Activated naive CD8-positive, alpha-beta T cell (primary cell): ENCODE data around the gene NNT.
"Not testable (repeated sequence)": the region's sequence is repeated elsewhere in the genome, so short reads cannot be mapped to it uniquely, and the experiment has no call there.

Source experiments
- H3K27ac Mint-ChIP-seq: one replicate; pipeline ENCODE4 v1.8.0; 2021; ENCODE audit warnings: mixed read lengths
- H3K27me3 Mint-ChIP-seq: one replicate; pipeline ENCODE4 v1.8.0; 2021; ENCODE audit warnings: mixed read lengths
- H3K36me3 Mint-ChIP-seq: one replicate; pipeline ENCODE4 v1.8.0; 2021; ENCODE audit warnings: mixed read lengths
- H3K4me1 Mint-ChIP-seq: one replicate; pipeline ENCODE4 v1.8.0; 2021; ENCODE audit warnings: low read depth, mixed read lengths
- H3K4me3 Mint-ChIP-seq: one replicate; pipeline ENCODE4 v1.8.0; 2021; ENCODE audit warnings: mild to moderate bottlenecking, mixed read lengths
- H3K9me3 Mint-ChIP-seq: one replicate; pipeline ENCODE4 v1.8.0; 2021; ENCODE audit warnings: low read depth, mixed read lengths

Gene NNT

DNA sequence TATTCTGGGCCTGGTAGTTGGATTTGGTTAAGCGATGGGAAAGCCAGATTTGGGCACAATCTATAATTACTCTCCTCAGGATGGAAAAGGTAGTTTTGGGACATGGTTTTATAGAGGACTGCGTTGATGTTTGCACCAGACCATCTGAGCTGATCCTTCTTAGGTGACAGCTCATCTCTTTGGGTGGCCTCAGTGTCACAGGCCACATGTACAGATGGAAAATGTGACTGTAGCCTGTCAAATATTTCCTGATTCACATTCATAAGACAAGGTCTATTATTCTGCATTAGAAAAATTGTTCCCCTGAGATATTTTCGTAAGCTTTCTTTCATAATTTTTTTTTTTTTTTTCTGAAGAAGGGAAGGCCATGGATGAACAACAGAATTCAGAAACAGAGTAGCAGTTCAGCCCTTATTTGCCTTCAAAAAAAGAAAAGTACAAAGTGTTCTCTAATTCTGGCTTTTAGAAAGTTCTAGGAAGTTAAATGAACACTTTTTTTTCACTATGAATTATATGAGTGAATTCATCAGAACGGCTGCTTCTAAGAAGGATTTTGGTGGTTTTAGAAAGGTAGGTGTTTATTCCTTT lies 81.0 kb downstream of the NNT start:
- Mint-ChIP-seq H3K9me3 (peaks cover 3% of the 10 kb centered on the region), H3K27ac (no peak overlapping the region), H3K4me3 (no peak overlapping the region), H3K27me3 (no peaks in the 10 kb centered on the region), H3K36me3 (peaks cover 30% of the 10 kb centered on the region), H3K4me1 (peaks cover 7% of the 10 kb centered on the region)

DNA sequence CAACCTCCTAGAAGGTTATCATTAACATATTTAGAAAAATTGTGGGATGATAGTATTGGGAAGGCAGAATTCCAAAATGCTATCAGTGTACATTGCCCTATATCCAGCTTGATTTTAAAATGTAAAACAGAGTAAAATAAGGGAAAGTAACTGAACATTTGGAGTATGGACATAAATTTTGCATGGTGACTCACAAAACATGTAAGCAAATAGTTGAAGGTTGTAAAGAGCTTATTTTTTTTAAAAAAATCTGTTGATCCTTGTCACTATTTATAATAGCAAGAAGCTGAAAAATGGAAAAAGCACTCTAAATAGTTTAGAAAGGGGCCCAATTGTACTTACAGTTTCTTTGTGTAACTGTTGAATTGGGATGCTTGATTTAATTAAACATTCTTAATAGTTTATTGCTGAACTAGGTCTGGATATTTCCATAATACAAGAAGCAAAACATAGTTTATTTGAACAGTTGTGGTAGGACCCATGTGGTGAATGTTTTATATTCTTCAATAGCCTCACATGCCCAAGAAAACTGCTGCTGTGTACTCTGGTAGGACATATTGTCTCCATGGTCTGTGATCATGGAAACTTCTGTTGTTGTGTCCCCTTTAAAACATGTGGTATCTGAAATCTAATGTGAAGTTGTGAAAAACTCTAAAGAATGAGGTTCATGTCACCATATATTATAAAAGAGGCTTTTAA lies 82.4 kb downstream of the NNT start:
- peaks cover 9% of the 10 kb centered on the region for H3K9me3 Mint-ChIP-seq
- H3K27ac Mint-ChIP-seq = no peak overlapping the region
- H3K4me1 Mint-ChIP-seq = peaks cover 7% of the 10 kb centered on the region
- no peak overlapping the region for H3K4me3 Mint-ChIP-seq
- H3K27me3 Mint-ChIP-seq = no peaks in the 10 kb centered on the region
- peaks cover 40% of the 10 kb centered on the region for H3K36me3 Mint-ChIP-seq

DNA sequence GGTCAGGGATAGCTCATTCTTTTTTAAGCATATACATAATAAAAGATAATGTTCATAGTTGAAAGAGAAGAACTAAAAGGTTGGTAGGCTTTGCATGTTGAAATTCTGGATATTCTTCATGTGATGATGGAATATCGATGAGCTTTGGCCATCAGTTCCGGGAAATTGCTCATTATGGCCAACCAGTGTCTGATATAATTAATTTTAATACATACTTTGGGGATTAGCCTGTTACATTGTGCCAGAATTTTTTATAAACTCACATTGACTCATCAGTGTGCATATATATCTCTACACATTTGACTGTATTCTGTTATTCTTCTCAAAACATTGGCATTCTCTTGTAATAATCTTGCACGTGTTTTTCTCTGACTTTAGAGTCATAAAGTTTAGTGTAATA lies 84.3 kb downstream of the NNT start:
- H3K27me3 Mint-ChIP-seq = no peaks in the 10 kb centered on the region
- no peak overlapping the region for H3K27ac Mint-ChIP-seq
- peaks cover 9% of the 10 kb centered on the region for H3K9me3 Mint-ChIP-seq
- H3K4me1 Mint-ChIP-seq = peaks cover 9% of the 10 kb centered on the region
- peaks cover 41% of the 10 kb centered on the region for H3K36me3 Mint-ChIP-seq
- H3K4me3 Mint-ChIP-seq = no peak overlapping the region

DNA sequence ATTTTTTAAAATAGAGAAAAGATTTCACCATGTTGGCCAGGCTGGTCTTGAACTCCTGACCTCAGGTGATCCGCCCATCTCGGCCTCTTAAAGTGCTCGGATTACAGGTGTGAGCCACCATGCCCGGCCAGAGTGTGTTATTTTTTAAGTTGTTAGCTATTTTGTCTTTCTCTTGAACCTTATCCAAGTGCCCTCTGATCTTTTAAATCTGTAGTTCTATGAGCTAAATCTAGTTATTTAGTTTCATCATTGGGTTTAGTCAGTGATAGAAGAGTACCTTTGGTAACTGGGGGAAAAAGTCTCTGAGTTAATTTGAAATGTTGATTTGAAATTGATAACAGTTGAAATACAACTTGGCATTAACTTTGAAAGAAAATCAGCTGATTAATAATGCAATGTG lies 88.3 kb downstream of the NNT start:
- Mint-ChIP-seq H3K4me1 (peaks cover 4% of the 10 kb centered on the region), H3K9me3 (peaks cover 29% of the 10 kb centered on the region), H3K27me3 (no peaks in the 10 kb centered on the region), H3K27ac (no peak overlapping the region), H3K4me3 (no peak overlapping the region), H3K36me3 (peaks cover 63% of the 10 kb centered on the region)

DNA sequence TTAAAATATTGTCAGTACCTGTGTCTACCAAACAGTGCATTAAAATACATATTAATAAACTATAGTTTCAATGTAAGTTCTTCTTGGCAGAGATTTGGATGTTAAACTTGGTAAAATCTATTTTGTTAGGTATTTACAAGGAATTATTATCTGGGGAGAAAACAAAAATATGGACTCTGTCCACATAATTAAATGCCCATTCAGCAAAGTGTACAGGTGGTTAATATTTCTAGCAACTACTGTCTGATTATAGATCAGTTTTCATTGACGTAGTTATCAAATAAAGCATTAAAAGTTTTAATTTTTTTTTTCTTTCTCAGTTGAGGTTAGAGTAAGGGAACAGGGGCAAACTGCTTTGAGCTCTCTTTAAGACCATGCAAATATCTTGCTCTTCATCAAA lies 88.9 kb downstream of the NNT start:
- H3K4me1 Mint-ChIP-seq = peaks cover 4% of the 10 kb centered on the region
- no peaks in the 10 kb centered on the region for H3K27me3 Mint-ChIP-seq
- H3K27ac Mint-ChIP-seq = no peak overlapping the region
- H3K4me3 Mint-ChIP-seq = no peak overlapping the region
- H3K36me3 Mint-ChIP-seq = peaks cover 61% of the 10 kb centered on the region
- H3K9me3 Mint-ChIP-seq = peaks cover 29% of the 10 kb centered on the region

DNA sequence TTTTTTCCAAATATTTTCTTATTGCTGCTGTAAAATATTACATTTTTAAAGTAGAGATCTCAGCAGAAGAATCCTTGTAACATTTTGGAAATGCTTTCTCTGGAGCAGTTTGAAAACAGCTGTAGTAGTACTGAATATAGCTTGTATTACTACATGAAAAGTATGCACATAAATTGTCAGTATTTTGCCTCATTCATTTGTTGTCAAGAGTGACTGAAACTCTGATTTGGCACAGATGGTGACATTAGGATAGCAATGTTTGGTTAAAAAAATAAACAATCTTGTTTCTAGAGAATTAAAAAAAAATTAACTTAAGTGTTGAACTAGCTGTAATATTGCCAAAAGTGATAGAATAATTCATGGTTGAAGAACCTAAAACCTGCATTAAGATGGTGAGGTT lies 90.4 kb downstream of the NNT start:
- no peaks in the 10 kb centered on the region for H3K27me3 Mint-ChIP-seq
- peaks cover 5% of the 10 kb centered on the region for H3K4me1 Mint-ChIP-seq
- H3K4me3 Mint-ChIP-seq = no peak overlapping the region
- peaks cover 61% of the 10 kb centered on the region for H3K36me3 Mint-ChIP-seq
- no peak overlapping the region for H3K27ac Mint-ChIP-seq
- peaks cover 29% of the 10 kb centered on the region for H3K9me3 Mint-ChIP-seq

DNA sequence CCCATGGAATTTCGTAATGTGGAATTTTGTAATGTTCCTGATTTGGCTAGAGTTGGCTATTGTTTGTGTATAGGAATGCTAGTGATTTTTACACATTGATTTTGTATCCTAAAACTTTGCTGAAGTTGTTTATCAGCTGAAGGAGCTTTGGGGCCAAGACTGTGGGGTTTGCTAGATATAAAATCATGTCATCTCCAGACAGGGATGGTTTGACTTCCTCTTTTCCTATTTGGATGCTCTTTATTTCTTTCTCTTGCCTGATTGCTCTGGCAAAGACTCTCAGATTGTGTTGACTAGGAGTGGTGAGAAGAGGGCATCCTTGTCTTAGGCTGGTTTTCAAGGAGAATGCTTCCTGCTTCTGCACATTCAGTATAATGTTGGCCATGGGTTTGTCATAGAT lies 91.0 kb downstream of the NNT start:
- no peak overlapping the region for H3K4me3 Mint-ChIP-seq
- H3K27me3 Mint-ChIP-seq = no peaks in the 10 kb centered on the region
- H3K27ac Mint-ChIP-seq = no peak overlapping the region
- H3K9me3 Mint-ChIP-seq = peaks cover 26% of the 10 kb centered on the region
- H3K4me1 Mint-ChIP-seq = peaks cover 5% of the 10 kb centered on the region
- peaks cover 55% of the 10 kb centered on the region for H3K36me3 Mint-ChIP-seq

DNA sequence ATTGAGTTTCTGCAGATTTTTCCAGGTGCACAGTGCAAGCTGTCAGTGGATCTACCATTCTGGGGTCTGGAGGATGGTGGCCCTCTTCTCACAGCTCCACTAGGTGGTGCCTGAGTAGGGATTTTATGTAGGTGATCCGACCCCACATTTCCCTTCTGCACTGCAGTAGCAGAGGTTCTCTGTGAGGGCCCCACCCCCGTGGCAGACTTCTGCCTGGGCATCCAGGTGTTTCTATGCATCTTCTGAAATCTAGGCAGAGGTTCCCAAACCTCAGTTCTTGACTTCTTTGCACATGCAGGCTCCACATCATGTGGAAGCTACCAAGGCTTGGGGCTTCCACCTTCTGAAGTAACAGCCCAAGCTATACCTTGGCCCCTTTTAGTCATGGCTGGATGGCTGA lies 93.5 kb downstream of the NNT start:
- H3K4me3 Mint-ChIP-seq, H3K27ac Mint-ChIP-seq, H3K4me1 Mint-ChIP-seq, H3K27me3 Mint-ChIP-seq: not testable (repeated sequence)
- Mint-ChIP-seq H3K36me3 (peaks cover 48% of the 10 kb centered on the region), H3K9me3 (peaks cover 21% of the 10 kb centered on the region)

DNA sequence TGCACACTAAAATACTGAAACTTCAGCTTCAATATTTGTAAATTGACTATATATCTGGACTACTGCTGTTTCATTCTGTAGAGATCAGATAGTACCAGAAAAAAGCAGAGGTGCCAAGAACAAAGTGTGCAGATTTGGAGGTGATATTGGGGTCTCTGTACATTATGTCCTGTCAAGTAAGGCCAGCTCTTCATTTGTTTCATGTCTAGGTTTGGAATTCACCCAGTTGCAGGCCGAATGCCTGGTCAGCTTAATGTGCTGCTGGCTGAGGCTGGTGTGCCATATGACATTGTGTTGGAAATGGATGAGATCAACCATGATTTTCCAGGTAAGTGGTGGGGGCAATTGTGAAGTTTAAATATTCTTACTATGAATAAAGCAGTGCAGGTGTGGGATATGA lies 96.9 kb downstream of the NNT start:
- Mint-ChIP-seq H3K36me3 (peaks cover 51% of the 10 kb centered on the region), H3K4me3 (no peak overlapping the region), H3K4me1 (peaks cover 1% of the 10 kb centered on the region), H3K27ac (no peak overlapping the region), H3K27me3 (no peaks in the 10 kb centered on the region), H3K9me3 (peaks cover 11% of the 10 kb centered on the region)

DNA sequence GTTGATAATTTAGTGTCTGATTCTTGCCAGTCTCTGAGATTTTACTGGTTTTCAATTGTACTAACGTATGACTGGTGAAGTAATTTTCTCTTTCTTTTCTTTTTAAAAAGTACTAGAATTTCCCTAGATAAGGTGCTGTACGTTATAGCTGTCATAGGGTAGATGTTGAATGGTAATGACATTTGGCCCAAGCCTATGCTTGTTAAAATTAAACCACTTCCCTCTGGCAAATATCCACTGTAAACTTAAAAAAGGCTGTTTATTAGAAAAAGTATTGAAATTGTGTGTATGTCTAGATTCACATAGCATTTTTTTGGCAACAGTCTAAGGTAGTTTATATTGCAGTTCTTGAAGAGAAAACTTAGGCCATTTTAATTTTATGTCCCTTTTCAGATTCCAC lies 97.6 kb downstream of the NNT start:
- H3K4me1 Mint-ChIP-seq = peaks cover 1% of the 10 kb centered on the region
- no peak overlapping the region for H3K27ac Mint-ChIP-seq
- peaks cover 51% of the 10 kb centered on the region for H3K36me3 Mint-ChIP-seq
- no peak overlapping the region for H3K4me3 Mint-ChIP-seq
- peaks cover 4% of the 10 kb centered on the region for H3K9me3 Mint-ChIP-seq
- no peaks in the 10 kb centered on the region for H3K27me3 Mint-ChIP-seq

DNA sequence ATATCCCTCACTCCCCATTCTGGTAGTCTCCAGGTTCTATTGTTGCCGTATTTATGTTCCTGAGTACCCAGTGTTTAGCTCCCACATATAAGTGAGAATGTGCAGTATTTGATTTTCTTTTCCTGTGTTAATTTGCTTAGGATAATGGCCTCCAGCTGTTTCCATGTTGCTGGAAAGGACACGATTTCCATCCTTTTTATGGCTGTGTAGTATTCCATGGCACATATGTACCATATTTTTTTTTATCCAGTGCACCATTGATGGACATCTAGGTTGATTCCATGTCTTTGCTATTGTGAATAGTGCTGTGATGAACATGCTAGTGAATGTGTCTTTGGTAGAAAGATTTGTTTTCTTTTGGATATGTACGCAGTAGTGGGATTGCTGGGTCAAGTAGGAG lies 98.2 kb downstream of the NNT start:
- H3K27ac Mint-ChIP-seq = no peak overlapping the region
- no peaks in the 10 kb centered on the region for H3K27me3 Mint-ChIP-seq
- no peak overlapping the region for H3K4me3 Mint-ChIP-seq
- peaks cover 1% of the 10 kb centered on the region for H3K4me1 Mint-ChIP-seq
- peaks cover 47% of the 10 kb centered on the region for H3K36me3 Mint-ChIP-seq
- H3K9me3 Mint-ChIP-seq = no peaks in the 10 kb centered on the region

DNA sequence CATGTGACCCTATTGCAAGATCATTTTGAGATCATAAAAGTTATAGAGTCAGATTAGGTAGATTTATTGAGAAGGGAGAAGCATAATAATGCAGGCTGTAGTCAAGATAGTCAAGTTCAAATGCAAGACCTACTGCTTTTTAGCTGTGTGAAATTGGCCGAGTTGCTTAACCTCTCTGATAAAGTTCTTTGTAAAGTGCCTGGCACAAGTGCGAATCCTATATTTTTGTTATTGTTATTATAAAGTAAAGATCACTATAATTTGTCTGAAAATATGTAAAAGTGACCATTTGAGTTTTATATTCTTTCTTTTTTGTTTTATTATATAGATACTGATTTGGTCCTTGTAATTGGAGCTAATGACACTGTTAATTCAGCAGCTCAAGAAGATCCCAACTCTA lies 99.3 kb downstream of the NNT start:
- no peaks in the 10 kb centered on the region for H3K9me3 Mint-ChIP-seq
- no peak overlapping the region for H3K4me3 Mint-ChIP-seq
- no peaks in the 10 kb centered on the region for H3K27me3 Mint-ChIP-seq
- H3K4me1 Mint-ChIP-seq = peaks cover under 1% of the 10 kb centered on the region
- peaks cover 45% of the 10 kb centered on the region for H3K36me3 Mint-ChIP-seq
- no peak overlapping the region for H3K27ac Mint-ChIP-seq

DNA sequence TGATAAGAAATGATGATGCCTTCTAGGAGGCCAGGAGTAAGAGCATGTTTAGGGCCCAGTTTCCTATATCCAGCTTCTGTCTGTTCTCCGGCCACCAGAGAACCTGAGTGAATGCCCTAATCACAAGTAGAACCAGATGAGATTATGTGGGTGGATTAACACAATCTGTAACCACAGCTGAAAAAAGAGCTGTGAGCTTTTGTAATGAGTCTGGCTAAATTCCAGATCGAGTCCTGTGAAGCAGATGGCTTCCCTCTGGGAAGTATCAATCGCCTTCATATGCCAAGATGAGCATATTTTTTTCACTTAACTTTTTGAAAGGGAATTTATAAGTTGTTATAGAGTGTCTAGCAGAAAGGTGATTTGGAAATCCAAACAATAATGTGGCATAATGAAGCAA lies 99.8 kb downstream of the NNT start:
- no peaks in the 10 kb centered on the region for H3K4me1 Mint-ChIP-seq
- H3K27ac Mint-ChIP-seq = no peak overlapping the region
- peaks cover 41% of the 10 kb centered on the region for H3K36me3 Mint-ChIP-seq
- no peaks in the 10 kb centered on the region for H3K27me3 Mint-ChIP-seq
- no peaks in the 10 kb centered on the region for H3K9me3 Mint-ChIP-seq
- no peak overlapping the region for H3K4me3 Mint-ChIP-seq

DNA sequence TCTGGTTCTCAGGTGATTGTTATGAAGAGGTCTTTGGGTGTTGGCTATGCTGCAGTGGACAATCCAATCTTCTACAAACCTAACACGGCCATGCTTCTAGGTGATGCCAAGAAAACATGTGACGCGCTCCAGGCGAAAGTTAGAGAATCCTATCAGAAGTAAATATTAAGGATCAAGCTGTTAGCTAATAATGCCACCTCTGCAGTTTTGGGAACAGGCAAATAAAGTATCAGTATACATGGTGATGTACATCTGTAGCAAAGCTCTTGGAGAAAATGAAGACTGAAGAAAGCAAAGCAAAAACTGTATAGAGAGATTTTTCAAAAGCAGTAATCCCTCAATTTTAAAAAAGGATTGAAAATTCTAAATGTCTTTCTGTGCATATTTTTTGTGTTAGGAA lies 101.3 kb downstream of the NNT start:
- Mint-ChIP-seq H3K9me3 (no peaks in the 10 kb centered on the region), H3K27me3 (no peaks in the 10 kb centered on the region), H3K4me3 (no peak overlapping the region), H3K4me1 (no peaks in the 10 kb centered on the region), H3K27ac (no peak overlapping the region), H3K36me3 (peaks cover 41% of the 10 kb centered on the region)

DNA sequence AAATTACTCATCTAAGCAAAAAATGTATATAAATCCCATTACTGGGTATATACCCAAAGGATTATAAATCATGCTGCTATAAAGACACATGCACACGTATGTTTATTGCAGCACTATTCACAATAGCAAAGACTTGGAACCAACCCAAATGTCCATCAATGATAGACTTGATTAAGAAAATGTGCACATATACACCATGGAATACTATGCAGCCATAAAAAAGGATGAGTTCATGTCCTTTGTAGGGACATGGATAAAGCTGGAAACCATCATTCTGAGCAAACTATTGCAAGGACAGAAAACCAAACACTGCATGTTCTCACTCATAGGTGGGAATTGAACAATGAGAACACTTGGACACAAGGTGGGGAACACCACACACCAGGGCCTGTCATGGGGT lies 103.6 kb downstream of the NNT start:
- not testable (repeated sequence) for H3K4me1 Mint-ChIP-seq, H3K27me3 Mint-ChIP-seq, H3K27ac Mint-ChIP-seq, H3K4me3 Mint-ChIP-seq, H3K9me3 Mint-ChIP-seq
- peaks cover 30% of the 10 kb centered on the region for H3K36me3 Mint-ChIP-seq

DNA sequence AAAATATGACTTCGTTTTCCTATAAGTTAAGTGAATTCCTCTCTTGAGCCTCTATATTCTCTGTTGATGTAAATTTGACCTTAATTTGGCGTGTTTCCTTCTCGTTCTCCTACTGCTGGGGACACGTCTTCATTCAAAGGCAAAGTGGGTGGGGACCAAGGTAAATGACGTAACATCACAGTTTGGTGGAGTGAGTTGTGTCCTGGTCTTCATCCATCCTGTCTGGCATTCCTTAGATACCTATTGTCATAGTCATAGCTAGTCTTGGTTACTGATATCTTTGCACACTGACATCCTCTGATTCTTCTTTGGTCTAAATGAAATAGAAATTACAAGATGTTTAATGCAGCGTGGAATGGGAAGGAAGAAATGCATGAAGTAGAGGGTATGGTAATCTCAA lies 108.5 kb downstream of the NNT start:
- Mint-ChIP-seq H3K27ac (no peak overlapping the region), H3K4me1 (no peaks in the 10 kb centered on the region), H3K4me3 (no peak overlapping the region), H3K9me3 (no peaks in the 10 kb centered on the region), H3K27me3 (no peaks in the 10 kb centered on the region), H3K36me3 (no peaks in the 10 kb centered on the region)
